SK-N-SH (cell line): Measurements from ENCODE around the gene SEBOX. TPM values are rescaled to one million over a fixed set of nuclear protein-coding genes. Genes with fewer than 3 reads are reported as not detected.

ENCODE experiments used
- CTCF ChIA-PET: fragments of 300-600, 350-600 bp; formaldehyde crosslinking; extraction: SDS; loops from one replicate; lab custom pipeline; 2021; lab: Yijun Ruan, JAX
- POLR2A ChIA-PET: fragments of 350-600 bp; sonication (Branson Sonifier 250); formaldehyde crosslinking; extraction: SDS; loops from one replicate; lab custom pipeline; 2020; ENCODE audit warnings: antibody characterized with exemption, inconsistent platforms; lab: Yijun Ruan, JAX
- DNase-seq: peaks from one replicate; pipeline ENCODE4 v3.0.0; 2012
- H2AFZ ChIP-seq: fragments of 200-600 bp; sonication (generic); 2 replicates; pipeline ENCODE4 v1.8.1; 2016; ENCODE audit warnings: antibody characterized with exemption, mild to moderate bottlenecking, low read depth
- H3F3A ChIP-seq: fragments of 200-600 bp; sonication (generic); replicated peaks from 2 replicates; pipeline ENCODE3; 2016; ENCODE audit warnings: antibody characterized with exemption, mild to moderate bottlenecking; ENCODE audit not compliant: insufficient read depth
- H3K27ac ChIP-seq, 2 experiments: fragments of 200-500 bp in 1 of 2; fragments of 200-600 bp in 1 of 2; sonication (Bioruptor generic) in 1 of 2; sonication (generic), shearing (Covaris generic) in 1 of 2; 2 replicates each; pipeline versions ENCODE4 v1.5.1 to v1.6.1; 2014 to 2016; ENCODE audit warnings: low read depth in 2 of 2, inconsistent platforms in 1 of 2, low read length in 1 of 2, mild to moderate bottlenecking in 1 of 2, mixed read lengths in 1 of 2
- H3K27me3 ChIP-seq: fragments of 200-600 bp; sonication (generic), shearing (Covaris generic); 2 replicates; pipeline ENCODE4 v1.6.1; 2016; ENCODE audit warnings: mixed run types; ENCODE audit not compliant: insufficient read depth
- H3K36me3 ChIP-seq, 2 experiments: fragments of 200-500 bp in 1 of 2; fragments of 200-600 bp in 1 of 2; sonication (Bioruptor generic) in 1 of 2; sonication (generic) in 1 of 2; replicated peaks in 1 of 2; 2 replicates each; pipeline versions ENCODE3 to v1.5.1; 2014 to 2016; ENCODE audit warnings: low read length in 1 of 2, mild to moderate bottlenecking in 1 of 2; ENCODE audit not compliant: insufficient read depth in 2 of 2, control insufficient read depth in 1 of 2
- H3K4me1 ChIP-seq, 2 experiments: fragments of 200-500 bp in 1 of 2; fragments of 200-600 bp in 1 of 2; sonication (Bioruptor generic) in 1 of 2; sonication (generic), shearing (Covaris generic) in 1 of 2; 2 replicates each; pipeline versions ENCODE4 v1.5.1 to v1.6.1; 2014 to 2016; ENCODE audit warnings: low read depth in 1 of 2, low read length in 1 of 2, mixed run types in 1 of 2; ENCODE audit not compliant: insufficient read depth in 2 of 2, control insufficient read depth in 1 of 2
- H3K4me2 ChIP-seq: fragments of 200-600 bp; sonication (generic), shearing (Covaris generic); 2 replicates; pipeline ENCODE4 v1.6.1; 2017; ENCODE audit warnings: mixed run types
- H3K4me3 ChIP-seq, 2 experiments: fragments of 200-500 bp in 1 of 2; fragments of 200-600 bp in 1 of 2; sonication (Bioruptor generic) in 1 of 2; sonication (generic), shearing (Covaris generic) in 1 of 2; 2 replicates each; pipeline versions ENCODE4 v1.5.1 to v1.8.1; 2014 to 2016; ENCODE audit warnings: low read depth in 2 of 2, inconsistent platforms in 1 of 2, low read length in 1 of 2, mild to moderate bottlenecking in 1 of 2, mixed read lengths in 1 of 2, moderate library complexity in 1 of 2
- H3K79me2 ChIP-seq: fragments of 200-600 bp; sonication (generic); 2 replicates; pipeline ENCODE4 v1.8.1; 2017; ENCODE audit warnings: mild to moderate bottlenecking; ENCODE audit not compliant: insufficient read depth
- H3K9ac ChIP-seq: fragments of 200-600 bp; sonication (generic); 2 replicates; pipeline ENCODE4 v1.6.1; 2017; ENCODE audit warnings: mixed run types
- H3K9me2 ChIP-seq: fragments of 200-600 bp; sonication (generic); 2 replicates; pipeline ENCODE4 v1.6.1; 2017; ENCODE audit warnings: mixed run types
- H3K9me3 ChIP-seq: fragments of 200-600 bp; sonication (generic); 2 replicates; pipeline ENCODE4 v1.6.1; 2017; ENCODE audit warnings: mixed run types, mild to moderate bottlenecking, moderate library complexity
- H4K20me1 ChIP-seq: fragments of 200-600 bp; sonication (generic); 2 replicates; pipeline ENCODE4 v1.6.1; 2017; ENCODE audit warnings: mild to moderate bottlenecking, mixed run types; ENCODE audit not compliant: insufficient read depth
- ELF1 ChIP-seq: IDR thresholded peaks from 2 replicates; pipeline ENCODE4 v1.4.0; 2012
- EP300 ChIP-seq, 2 experiments: IDR thresholded peaks; 2 replicates each; pipeline versions ENCODE4 v1.4.0 to v1.6.1; 2012; ENCODE audit warnings: borderline replicate concordance in 1 of 2, low read depth in 1 of 2, low read length in 1 of 2
- FOXJ3 ChIP-seq: sonication (generic); formaldehyde crosslinking; IDR thresholded peaks from 2 replicates; pipeline ENCODE4 v1.5.1; 2020; ENCODE audit warnings: mild to moderate bottlenecking, missing genetic modification reagents
- FOXM1 ChIP-seq: IDR thresholded peaks from 2 replicates; pipeline ENCODE4 v1.4.0; 2012; ENCODE audit warnings: low read depth, mild to moderate bottlenecking
- GABPA ChIP-seq: IDR thresholded peaks from 2 replicates; pipeline ENCODE4 v1.4.0; 2012; ENCODE audit warnings: low read depth, mild to moderate bottlenecking
- GATA2 ChIP-seq: sonication (generic); formaldehyde crosslinking; IDR thresholded peaks from 2 replicates; pipeline ENCODE4 v1.5.0; 2020; ENCODE audit warnings: mild to moderate bottlenecking, missing genetic modification reagents
- JUND ChIP-seq: IDR thresholded peaks from 2 replicates; pipeline ENCODE4 v1.4.0; 2012
- MXI1 ChIP-seq: IDR thresholded peaks from 2 replicates; pipeline ENCODE4 v1.6.1; 2012; ENCODE audit warnings: mild to moderate bottlenecking, low read depth, low read length, improper control_type of control experiment
- NFIC ChIP-seq: IDR thresholded peaks from 2 replicates; pipeline ENCODE4 v1.4.0; 2012; ENCODE audit warnings: borderline replicate concordance
- POLR2AphosphoS5 ChIP-seq: IDR thresholded peaks from 2 replicates; pipeline ENCODE4 v1.6.1; 2012; ENCODE audit warnings: low read depth, low read length
- RAD21 ChIP-seq: IDR thresholded peaks from 2 replicates; pipeline ENCODE4 v1.6.1; 2012; ENCODE audit warnings: mild to moderate bottlenecking, low read length
- RCOR1 ChIP-seq: fragments of 150-350 bp; IDR thresholded peaks from 2 replicates; pipeline ENCODE4 v1.6.1; 2017; ENCODE audit warnings: antibody characterized with exemption, low read length
- RFX5 ChIP-seq: IDR thresholded peaks from 2 replicates; pipeline ENCODE4 v1.6.1; 2012; ENCODE audit warnings: mild to moderate bottlenecking, improper control_type of control experiment, low read length
- SIN3A ChIP-seq: IDR thresholded peaks from 2 replicates; pipeline ENCODE4 v1.6.1; 2012; ENCODE audit warnings: low read depth, mild to moderate bottlenecking, low read length, moderate library complexity, borderline replicate concordance
- SMC3 ChIP-seq: IDR thresholded peaks from 2 replicates; pipeline ENCODE4 v1.6.1; 2012; ENCODE audit warnings: low read depth, low read length, improper control_type of control experiment
- TCF12 ChIP-seq: IDR thresholded peaks from 2 replicates; pipeline ENCODE4 v1.4.0; 2012
- WGBS: methylation state at CpG from one replicate; pipeline ENCODE4 v1.1.6; 2017; ENCODE audit warnings: low lambda C conversion rate; 5-methylcytosine and 5-hydroxymethylcytosine counted together
- polyA plus RNA-seq, 3 experiments: library from polyadenylated mRNA; depleted of rRNA; stranded (reverse); fragments of >200 nt; gene quantifications; 2 replicates each; pipeline ENCODE4 v1.2.3, GENCODE V29; 2012
- TF ChIP-seq, protein P1 (sequence below): fragments of 150-350 bp; IDR thresholded peaks from 2 replicates; pipeline ENCODE4 v1.6.1; 2017; ENCODE audit warnings: antibody characterized with exemption, low read length, low read depth, borderline replicate concordance
- TF ChIP-seq, protein P2 (sequence below): IDR thresholded peaks from 2 replicates; pipeline ENCODE4 v1.4.0; 2012; ENCODE audit warnings: low read depth

Gene SEBOX
- polyA plus RNA-seq, 1 of the 3 experiments (the other 2 are of a cell fraction): not detected

DNA sequence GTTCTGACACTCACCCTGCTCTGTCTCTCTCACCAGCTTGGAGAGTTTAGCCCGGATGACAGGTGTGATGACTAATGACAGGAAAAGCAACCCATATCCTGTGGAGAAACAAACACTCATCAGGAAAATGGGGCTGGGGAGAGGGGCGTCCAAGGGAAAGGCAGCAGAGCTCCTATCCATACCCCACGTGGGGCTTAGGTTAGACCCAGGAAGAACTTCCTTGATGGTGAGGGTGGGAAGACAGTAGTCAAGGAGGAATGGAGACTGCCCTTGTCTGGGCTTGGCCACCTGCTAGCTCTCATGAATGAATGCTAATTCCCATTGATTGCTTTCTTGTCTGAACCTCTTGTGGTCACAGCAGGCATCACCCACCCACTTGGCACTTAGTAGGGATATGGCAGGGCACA is 37.2 kb upstream of the SEBOX start:
- Histone ChIP-seq H3K4me1 (peaks cover 4 to 16% of the 10 kb centered on the region in 2 experiments; a peak in 2 of 4 replicates), H3K9me2 (no peaks in the 10 kb centered on the region), H2AFZ (no peak overlapping the region), H3K36me3 (peaks cover 0 to 45% of the 10 kb centered on the region in 2 experiments), H3K4me2 (no peak overlapping the region), H3K9ac (no peak overlapping the region), H4K20me1 (no peaks in the 10 kb centered on the region), H3K27me3 (no peaks in the 10 kb centered on the region), H3K4me3 (no peak overlapping the region), H3K9me3 (no peaks in the 10 kb centered on the region), H3K79me2 (no peaks in the 10 kb centered on the region), H3F3A (no peaks in the 10 kb centered on the region), H3K27ac (no peak overlapping the region)
- 44% methylated on average over 3 of the region's 3 CpGs for WGBS
- no peak for TF ChIP-seq GATA2 (CRISPR knock-in tag)
- TF ChIP-seq SIN3A: no peak
- no peak for TF ChIP-seq EP300 (IDR thresholded peaks at IDR 0.05; ENCODE audit: borderline replicate concordance in 1 of 2, low read depth in 1 of 2, low read length in 1 of 2)
- no peak for TF ChIP-seq NFIC
- no peak for TF ChIP-seq MXI1
- TF ChIP-seq, protein P1, sequence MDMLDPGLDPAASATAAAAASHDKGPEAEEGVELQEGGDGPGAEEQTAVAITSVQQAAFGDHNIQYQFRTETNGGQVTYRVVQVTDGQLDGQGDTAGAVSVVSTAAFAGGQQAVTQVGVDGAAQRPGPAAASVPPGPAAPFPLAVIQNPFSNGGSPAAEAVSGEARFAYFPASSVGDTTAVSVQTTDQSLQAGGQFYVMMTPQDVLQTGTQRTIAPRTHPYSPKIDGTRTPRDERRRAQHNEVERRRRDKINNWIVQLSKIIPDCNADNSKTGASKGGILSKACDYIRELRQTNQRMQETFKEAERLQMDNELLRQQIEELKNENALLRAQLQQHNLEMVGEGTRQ: no peak
- TF ChIP-seq RCOR1: no peak
- TF ChIP-seq TCF12: no peak
- TF ChIP-seq FOXM1: no peak
- no peak for TF ChIP-seq JUND
- no peak for TF ChIP-seq RFX5
- no peak for TF ChIP-seq RAD21
- TF ChIP-seq POLR2AphosphoS5: no peak
- no peak for TF ChIP-seq ELF1
- TF ChIP-seq GABPA: no peak
- TF ChIP-seq FOXJ3: no peak
- TF ChIP-seq, protein P2, sequence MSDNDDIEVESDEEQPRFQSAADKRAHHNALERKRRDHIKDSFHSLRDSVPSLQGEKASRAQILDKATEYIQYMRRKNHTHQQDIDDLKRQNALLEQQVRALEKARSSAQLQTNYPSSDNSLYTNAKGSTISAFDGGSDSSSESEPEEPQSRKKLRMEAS: no peak
- CTCF ChIA-PET: interaction anchor here (0.7 kb wide), 1 partner anchor 22 kb away, joined by 3 read pairs; no protein-coding TSS in a partner anchor
- DNase-seq: no peak
- POLR2A ChIA-PET: no interaction called here

GRCh38 chr17:28399808-28400207 is 34.8 kb upstream of the SEBOX start:
- WGBS: 98% methylated on average over 4 of the region's 4 CpGs
- Histone ChIP-seq H3K4me1 (peaks cover 0 to 6% of the 10 kb centered on the region in 2 experiments; a peak in 1 of 4 replicates), H4K20me1 (no peaks in the 10 kb centered on the region), H3K27me3 (no peaks in the 10 kb centered on the region), H3K4me3 (no peak overlapping the region), H3K4me2 (no peak overlapping the region), H3K27ac (no peak overlapping the region), H3F3A (no peaks in the 10 kb centered on the region), H3K79me2 (no peaks in the 10 kb centered on the region), H2AFZ (no peak overlapping the region), H3K9me3 (no peaks in the 10 kb centered on the region), H3K9ac (no peak overlapping the region), H3K9me2 (no peaks in the 10 kb centered on the region), H3K36me3 (peaks cover 6 to 64% of the 10 kb centered on the region in 2 experiments)
- TF ChIP-seq RCOR1 (no peak), SMC3 (no peak), GATA2 (CRISPR knock-in tag) (no peak), SIN3A (no peak), MXI1 (no peak)
- no peak for DNase-seq
- ChIA-PET POLR2A (interaction anchor here (0.6 to 1.4 kb wide), 3 partner anchors 17 to 97 kb away, joined by 3 to 5 read pairs (median 3); partner anchors contain the start of gene VTN), CTCF (interaction anchor here (0.8 kb wide), 1 partner anchor 17 kb away, joined by 3 read pairs; no protein-coding TSS in a partner anchor)
